Measurements from ENCODE around the gene LY6G6F.

LY6G6F gene

GRCh38 chr6:31742894-31743293 lies 36.2 kb downstream of the LY6G6F start:
- no peak for DNase-seq

GRCh38 chr6:31744422-31744821 lies 37.8 kb downstream of the LY6G6F start:
- no peak for DNase-seq

GRCh38 chr6:31749301-31750036 lies 42.8 kb downstream of the LY6G6F start:
- no peak for DNase-seq

- DNase-seq, result no peak
These were observed 43.9 kb downstream of the LY6G6F start for GRCh38 chr6:31750411-31751022.

GRCh38 chr6:31752739-31753319 lies 46.2 kb downstream of the LY6G6F start:
- no peak for DNase-seq

- DNase-seq, result no peak
These were observed 51.6 kb downstream of the LY6G6F start for GRCh38 chr6:31758281-31758680.

All from hematopoietic multipotent progenitor cell treated with erythropoietin and hydrocortisone succinate and interleukin-3 and kit ligand, for 8 days (in vitro differentiated cells).